Measurements from ENCODE around the gene NTN1.
A peak's percentile ranks its signal among the peaks of the same experiment; 100 is the strongest.

NTN1 gene

DNA sequence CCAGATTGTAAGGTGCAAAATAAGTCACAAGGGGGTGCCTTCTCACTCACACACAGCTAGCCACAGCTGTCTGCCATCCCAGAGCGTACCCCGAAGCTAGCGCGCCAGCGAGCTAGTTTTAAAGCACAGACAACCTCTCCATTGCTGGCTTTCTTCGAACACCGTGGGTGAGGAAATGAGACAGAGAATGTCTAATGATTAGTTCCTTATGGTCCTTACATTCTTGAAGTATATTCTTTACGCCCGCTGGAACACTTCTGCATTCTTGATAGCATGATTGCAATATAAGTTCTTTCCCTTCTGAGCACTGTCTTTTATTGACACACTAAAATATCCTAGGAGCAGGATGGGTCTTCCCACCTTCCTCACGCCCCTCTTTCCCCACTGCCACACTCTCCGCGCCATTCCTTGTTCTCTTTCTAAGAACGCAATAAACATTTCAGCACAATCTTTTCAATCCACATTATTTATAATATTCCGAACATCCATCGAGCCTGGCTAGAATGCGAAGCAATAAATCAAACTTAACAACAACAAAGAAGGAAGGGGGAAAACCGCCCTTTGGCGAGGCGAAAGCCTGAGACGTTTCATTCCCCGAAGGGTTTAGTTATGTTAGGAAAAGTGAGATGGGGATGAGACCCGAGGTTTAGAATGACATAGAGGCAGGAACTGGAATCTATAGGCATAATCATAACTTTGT, 251.3 kb downstream of the NTN1 start:
- DNase-seq (ENCODE audit: low read depth in 2 of 2) = no peak

DNA sequence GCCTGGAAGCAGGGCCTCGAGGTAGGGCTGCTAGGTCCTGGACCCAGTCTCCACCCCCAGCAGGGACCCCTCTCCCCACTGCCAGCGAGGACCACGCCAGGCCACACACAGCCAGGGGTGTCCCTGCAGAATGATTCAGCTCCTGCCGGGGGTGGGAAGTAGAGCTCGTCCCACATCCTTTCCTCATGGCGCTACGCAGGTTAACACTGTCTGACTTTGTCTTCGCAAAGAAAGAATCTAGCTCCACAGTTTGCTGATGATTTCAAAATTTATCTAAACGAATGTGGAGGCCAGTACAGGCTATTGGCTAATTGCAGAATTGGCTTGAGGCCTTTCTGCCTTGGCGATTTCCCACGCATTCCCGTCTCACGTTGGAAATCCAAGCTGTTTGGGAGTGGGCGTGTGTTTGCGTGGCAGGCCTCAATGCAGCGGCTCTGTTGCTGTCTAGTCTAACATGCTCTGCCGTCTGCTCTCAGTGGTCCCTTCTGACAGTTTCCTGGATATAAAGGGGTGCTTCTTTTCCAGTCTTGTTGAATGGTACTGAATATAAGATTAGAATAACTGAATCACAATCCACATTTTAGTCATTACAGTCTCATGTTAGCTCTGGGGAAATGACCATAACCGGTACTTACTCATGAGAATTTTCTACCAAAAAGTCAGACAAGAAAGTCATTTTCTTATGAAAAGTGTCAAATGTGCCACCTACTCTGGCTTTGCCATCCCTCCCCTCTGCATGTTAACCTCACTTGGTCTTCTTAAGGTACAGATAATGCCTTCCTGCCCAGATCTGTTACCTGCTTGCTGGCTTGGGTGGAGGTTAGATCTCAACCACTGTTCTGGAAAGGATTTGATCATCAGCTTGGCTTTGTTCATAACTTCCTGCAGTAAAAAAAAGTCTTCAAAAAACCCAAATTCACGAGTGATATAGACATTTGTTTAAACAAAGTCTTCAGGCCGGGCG, 252.4 kb downstream of the NTN1 start:
- peak in 1 of 2 donors; percentile 36 for DNase-seq (ENCODE audit: low read depth in 2 of 2)

DNA sequence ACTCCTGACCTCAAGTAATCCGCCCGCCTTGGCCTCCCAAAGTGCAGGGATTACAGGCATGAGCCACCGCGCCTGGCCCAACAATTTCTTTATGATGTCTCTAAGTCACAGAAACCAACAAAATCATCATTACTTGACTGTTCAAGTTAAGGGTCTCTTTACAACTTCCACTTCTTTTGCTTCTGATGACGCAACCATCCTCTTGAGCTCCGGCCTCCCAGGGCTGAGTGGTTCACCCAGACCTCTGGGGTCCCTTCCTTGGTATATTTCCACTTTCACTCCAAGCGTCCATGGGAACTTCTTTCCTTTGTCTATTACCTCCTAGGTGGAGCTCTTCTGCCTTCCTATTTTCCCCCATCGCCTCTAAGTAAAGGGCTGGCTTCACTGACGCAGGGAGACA, 253.7 kb downstream of the NTN1 start:
- no peak for DNase-seq (ENCODE audit: low read depth in 2 of 2)

- no peak for DNase-seq (ENCODE audit: low read depth in 2 of 2)
These were observed 258.6 kb downstream of the NTN1 start for GRCh38 chr17:9279893-9280292.

DNA sequence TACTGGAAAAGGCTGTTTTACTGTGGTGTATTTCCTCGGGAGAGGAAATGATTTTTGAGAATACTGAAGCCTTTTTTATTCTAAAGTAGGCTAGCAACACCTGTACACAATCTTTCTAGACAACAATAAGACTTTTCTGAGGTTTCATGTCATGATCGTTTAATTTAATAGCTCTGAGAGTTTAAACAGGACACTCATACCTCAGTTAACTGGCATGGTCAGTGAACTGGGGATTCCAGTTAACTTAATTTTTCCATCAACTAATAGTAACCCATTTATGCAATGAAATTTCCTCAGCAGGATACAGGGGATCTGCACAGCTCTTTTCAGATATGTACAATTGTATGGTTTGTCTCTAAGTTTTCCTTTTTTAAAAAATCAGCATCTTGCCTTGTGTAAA, 262.6 kb downstream of the NTN1 start:
- no peak for DNase-seq (ENCODE audit: low read depth in 2 of 2)

DNA sequence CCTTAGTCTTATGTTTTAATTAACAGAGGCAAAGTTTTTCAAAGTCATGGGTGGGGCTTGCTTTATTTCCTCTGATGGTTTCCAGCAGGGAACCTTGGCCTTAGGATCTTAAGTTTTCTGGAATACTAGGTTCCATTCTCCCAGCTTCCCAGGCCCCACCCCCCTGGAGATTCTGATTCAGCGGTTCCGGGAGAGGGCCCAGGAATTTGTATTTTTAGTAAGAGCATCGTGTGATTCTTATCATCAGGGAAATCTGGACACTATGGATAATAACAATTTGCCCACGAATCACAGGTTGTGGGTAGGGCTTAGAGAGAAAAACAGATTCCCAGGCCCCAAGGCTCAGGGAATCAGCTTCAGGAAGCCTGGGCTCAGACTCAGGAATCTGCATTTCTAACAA, 263.6 kb downstream of the NTN1 start:
- DNase-seq (ENCODE audit: low read depth in 2 of 2) = no peak

DNA sequence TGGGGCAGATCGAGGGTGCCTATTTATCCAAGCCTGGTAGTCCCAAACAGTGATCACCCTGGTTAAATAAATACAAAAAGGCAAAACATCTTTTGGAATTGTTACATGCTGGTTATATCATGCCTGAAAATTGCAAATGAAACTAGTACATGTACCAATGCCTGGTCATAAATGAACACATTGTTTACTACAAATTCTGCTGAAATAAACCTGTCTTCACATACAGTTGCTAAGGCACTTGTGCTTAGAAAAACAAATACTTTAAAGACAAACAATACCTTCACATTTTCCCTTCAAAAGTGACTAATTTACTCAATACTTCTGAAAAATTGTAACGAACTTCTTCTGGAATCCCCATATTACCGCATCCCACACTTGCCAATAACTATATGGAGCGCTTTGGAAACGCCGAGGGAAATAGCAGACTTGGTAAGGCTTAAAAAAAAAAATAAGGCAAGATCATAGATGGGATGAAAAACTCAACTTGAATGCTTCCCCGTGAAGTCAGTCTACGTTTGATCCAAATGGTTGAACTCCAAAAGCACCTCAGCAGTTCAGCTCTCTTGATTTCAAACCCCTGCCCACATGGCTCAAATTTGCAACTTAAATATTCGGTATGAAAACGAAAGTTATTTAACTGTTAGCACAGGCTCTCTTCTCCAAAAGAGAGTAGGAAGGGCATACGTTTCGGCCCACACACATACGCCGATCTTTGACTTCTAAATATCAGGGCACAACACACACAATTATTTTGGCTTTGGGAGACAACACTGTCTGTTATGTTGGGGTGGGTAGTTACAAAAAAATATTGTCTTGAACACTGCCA, 264.5 kb downstream of the NTN1 start:
- DNase-seq (ENCODE audit: low read depth in 2 of 2) = no peak

GRCh38 chr17:9286434-9286833, 265.1 kb downstream of the NTN1 start:
- DNase-seq (ENCODE audit: low read depth in 2 of 2) = no peak

- DNase-seq (ENCODE audit: low read depth in 2 of 2) = no peak
These were observed 266.0 kb downstream of the NTN1 start for GRCh38 chr17:9287306-9287705.

DNA sequence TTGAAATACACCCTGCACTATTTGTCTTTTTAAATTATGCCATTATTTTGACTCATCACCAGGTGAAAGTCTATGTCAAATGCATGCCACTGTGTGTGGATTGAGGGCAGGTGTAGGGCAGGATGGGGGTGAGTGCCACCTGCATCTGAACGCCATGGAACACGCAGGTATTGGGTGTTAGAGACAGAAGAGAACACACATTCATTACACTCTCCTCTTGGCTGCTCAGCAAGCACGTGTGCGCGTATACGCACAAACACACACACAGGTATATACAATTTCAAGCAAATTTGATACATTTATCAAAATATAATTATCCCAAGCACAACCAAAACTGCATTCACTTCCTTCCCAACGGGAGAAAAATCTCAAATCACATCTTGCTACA, 268.9 kb downstream of the NTN1 start:
- DNase-seq (ENCODE audit: low read depth in 2 of 2) = no peak

DNA sequence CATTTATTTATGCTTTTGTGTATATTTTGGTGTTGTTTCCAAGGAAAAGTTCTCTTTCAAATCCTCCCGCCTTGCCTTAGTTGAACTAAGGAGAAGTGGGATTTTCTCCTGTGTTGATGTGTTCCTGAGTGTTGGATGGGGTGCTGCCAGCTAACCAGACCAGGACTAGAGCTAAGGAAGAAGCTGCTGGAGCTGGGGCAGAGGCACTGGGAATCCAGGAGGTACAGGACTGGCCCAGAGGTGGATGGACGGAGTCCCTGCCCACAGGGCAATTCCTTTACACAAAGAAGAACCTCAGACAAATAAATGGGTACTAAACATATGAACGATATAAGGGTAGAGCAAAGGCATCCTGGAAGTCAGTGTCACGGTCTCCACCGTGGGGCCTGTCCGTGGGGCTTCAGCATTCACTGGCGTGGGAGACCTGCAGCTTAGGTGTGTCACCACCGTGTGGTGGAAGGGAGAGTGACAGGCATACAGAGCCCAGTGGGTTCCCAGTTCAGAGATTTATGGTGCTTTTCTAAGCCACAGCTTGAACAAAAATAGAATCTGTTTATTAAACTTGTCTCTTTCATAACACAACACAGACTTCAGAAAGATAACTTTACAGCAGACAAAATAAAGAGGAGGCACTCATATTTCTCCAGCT, 270.7 kb downstream of the NTN1 start:
- DNase-seq (ENCODE audit: low read depth in 2 of 2) = no peak

DNA sequence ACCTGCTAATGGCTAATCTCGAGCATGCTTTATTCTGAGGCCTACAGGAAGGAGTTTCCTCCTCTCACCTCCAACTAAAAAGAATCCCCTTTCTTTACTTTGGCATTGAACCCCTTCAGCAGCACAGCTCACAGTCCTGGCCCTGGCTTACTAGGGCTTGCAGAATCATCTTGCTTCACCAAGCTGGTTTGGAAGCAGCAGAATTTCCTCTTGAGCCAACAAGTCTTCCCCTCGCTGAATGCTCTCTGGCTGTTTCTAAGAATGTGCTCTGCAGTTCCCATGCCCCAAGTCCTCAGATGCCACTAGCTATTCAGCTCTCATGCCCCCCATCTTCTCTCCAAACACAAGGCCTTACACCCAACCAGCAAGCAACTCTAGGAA, 271.2 kb downstream of the NTN1 start:
- DNase-seq (ENCODE audit: low read depth in 2 of 2) = no peak
